ENCODE measurements around the gene LSM10.

LSM10 gene

GRCh38 chr1:36419569-36419968, 21.9 kb upstream of the LSM10 start:
- Histone ChIP-seq H3K4me2 (ENCODE audit: low read length) (no peak overlapping the region), H3K4me3 (ENCODE audit: low read length) (no peak overlapping the region)
- TF ChIP-seq CTCF (IDR thresholded peaks at IDR 0.05; ENCODE audit: low read depth, low read length) = no peak
- no peak for TF ChIP-seq EZH2phosphoT487 (IDR thresholded peaks at IDR 0.05; ENCODE audit: low read depth)

GRCh38 chr1:36419140-36419539, 21.4 kb upstream of the LSM10 start:
- Histone ChIP-seq H2AFZ (ENCODE audit: low read depth, low read length) (no peak overlapping the region), H3K9me3 (ENCODE audit: insufficient read depth, low read length) (no peaks in the 10 kb centered on the region), H3K4me1 (ENCODE audit: low read length) (peaks cover 5% of the 10 kb centered on the region; the same call in 1 of the 2 replicates), H3K36me3 (replicated peaks; ENCODE audit: low read depth, low read length) (no peaks in the 10 kb centered on the region), H3K27ac (ENCODE audit: low read length) (no peak overlapping the region), H4K20me1 (ENCODE audit: insufficient read depth, low read length) (no peaks in the 10 kb centered on the region), H3K27me3 (ENCODE audit: low read depth, low read length) (no peaks in the 10 kb centered on the region), H3K79me2 (ENCODE audit: low read length) (no peaks in the 10 kb centered on the region), H3K9ac (ENCODE audit: low read length) (no peak overlapping the region), H3K4me2 (ENCODE audit: low read length) (no peak overlapping the region), H3K4me3 (ENCODE audit: low read length) (no peak overlapping the region)
- TF ChIP-seq EZH2phosphoT487 (IDR thresholded peaks at IDR 0.05; ENCODE audit: low read depth) (no peak), CTCF (IDR thresholded peaks at IDR 0.05; ENCODE audit: low read depth, low read length) (no peak)

More at GRCh38 chr1:36419569-36419968, 21.9 kb upstream of the LSM10 start:
- Histone ChIP-seq H3K9ac (ENCODE audit: low read length) (no peak overlapping the region), H3K9me3 (ENCODE audit: insufficient read depth, low read length) (no peaks in the 10 kb centered on the region), H3K27ac (ENCODE audit: low read length) (no peak overlapping the region), H3K79me2 (ENCODE audit: low read length) (no peaks in the 10 kb centered on the region), H3K27me3 (ENCODE audit: low read depth, low read length) (no peaks in the 10 kb centered on the region), H3K36me3 (replicated peaks; ENCODE audit: low read depth, low read length) (no peaks in the 10 kb centered on the region), H3K4me1 (ENCODE audit: low read length) (peaks cover 5% of the 10 kb centered on the region; the same call in 1 of the 2 replicates), H2AFZ (ENCODE audit: low read depth, low read length) (no peak overlapping the region), H4K20me1 (ENCODE audit: insufficient read depth, low read length) (no peaks in the 10 kb centered on the region)

GRCh38 chr1:36417931-36418330, 20.2 kb upstream of the LSM10 start:
- TF ChIP-seq CTCF (IDR thresholded peaks at IDR 0.05; ENCODE audit: low read depth, low read length) = no peak
- no peak for TF ChIP-seq EZH2phosphoT487 (IDR thresholded peaks at IDR 0.05; ENCODE audit: low read depth)
- H3K4me3 ChIP-seq (ENCODE audit: low read length) = no peak overlapping the region
- H3K4me1 ChIP-seq (ENCODE audit: low read length) = peaks cover 5% of the 10 kb centered on the region; the same call in 1 of the 2 replicates
- H3K9ac ChIP-seq (ENCODE audit: low read length) = no peak overlapping the region
- H3K36me3 ChIP-seq (replicated peaks; ENCODE audit: low read depth, low read length) = no peaks in the 10 kb centered on the region
- no peak overlapping the region for H2AFZ ChIP-seq (ENCODE audit: low read depth, low read length)
- no peaks in the 10 kb centered on the region for H3K9me3 ChIP-seq (ENCODE audit: insufficient read depth, low read length)
- no peaks in the 10 kb centered on the region for H3K27me3 ChIP-seq (ENCODE audit: low read depth, low read length)
- no peaks in the 10 kb centered on the region for H3K79me2 ChIP-seq (ENCODE audit: low read length)
- no peak overlapping the region for H3K4me2 ChIP-seq (ENCODE audit: low read length)
- no peaks in the 10 kb centered on the region for H4K20me1 ChIP-seq (ENCODE audit: insufficient read depth, low read length)
- H3K27ac ChIP-seq (ENCODE audit: low read length) = no peak overlapping the region

GRCh38 chr1:36415661-36416326, 18.1 kb upstream of the LSM10 start:
- no peaks in the 10 kb centered on the region for H3K36me3 ChIP-seq (replicated peaks; ENCODE audit: low read depth, low read length)
- no peak overlapping the region for H3K4me3 ChIP-seq (ENCODE audit: low read length)
- H4K20me1 ChIP-seq (ENCODE audit: insufficient read depth, low read length) = no peaks in the 10 kb centered on the region
- H3K9me3 ChIP-seq (ENCODE audit: insufficient read depth, low read length) = no peaks in the 10 kb centered on the region
- no peaks in the 10 kb centered on the region for H3K27me3 ChIP-seq (ENCODE audit: low read depth, low read length)
- no peak overlapping the region for H3K9ac ChIP-seq (ENCODE audit: low read length)
- H3K79me2 ChIP-seq (ENCODE audit: low read length) = no peaks in the 10 kb centered on the region
- peaks cover 5% of the 10 kb centered on the region for H3K4me1 ChIP-seq (ENCODE audit: low read length)
- H2AFZ ChIP-seq (ENCODE audit: low read depth, low read length) = no peak overlapping the region
- no peak overlapping the region for H3K27ac ChIP-seq (ENCODE audit: low read length)
- no peak overlapping the region for H3K4me2 ChIP-seq (ENCODE audit: low read length)
- TF ChIP-seq EZH2phosphoT487 (IDR thresholded peaks at IDR 0.05; ENCODE audit: low read depth) (no peak), CTCF (IDR thresholded peaks at IDR 0.05; ENCODE audit: low read depth, low read length) (no peak)
